HG03066 (cell line): ENCODE results near the gene OR6B1.

ENCODE experiments used
- ATAC-seq: cut with Tn5 transposase; IDR thresholded peaks from one replicate; pipeline ENCODE4 v1.9.1; 2021; ENCODE audit warnings: low read depth; ENCODE audit not compliant: unreplicated experiment

OR6B1 gene

GRCh38 chr7:144000020-144000419 is at the start of gene OR6B1:
Gene OR6B1, plus strand, starts transcription at chr7:144000320. Its CDS starts 3,677 bp downstream, at chr7:144003997.
- no peak for ATAC-seq

- no peak for ATAC-seq
Observed at GRCh38 chr7:143953421-143953820, 46.7 kb upstream of the OR6B1 start.

DNA sequence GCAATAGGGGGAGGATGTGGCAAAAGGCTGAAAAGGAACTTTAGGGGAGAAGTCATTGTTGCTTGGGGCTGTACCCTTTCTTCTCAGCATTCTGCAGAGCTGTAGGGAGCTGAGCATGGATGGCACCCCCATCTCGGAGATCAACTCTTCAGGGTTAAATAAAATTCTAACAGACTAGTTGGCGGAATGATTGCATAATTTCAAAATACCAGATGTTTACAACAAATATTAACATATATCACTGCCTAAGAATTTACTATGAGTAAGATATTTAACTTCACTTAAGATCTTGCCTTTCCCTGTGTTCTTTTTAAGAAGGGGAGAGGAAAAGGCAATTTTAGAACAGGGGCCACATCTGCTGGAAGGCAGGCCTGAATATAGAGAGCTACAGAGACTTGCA is 46.0 kb upstream of the OR6B1 start:
- no peak for ATAC-seq

DNA sequence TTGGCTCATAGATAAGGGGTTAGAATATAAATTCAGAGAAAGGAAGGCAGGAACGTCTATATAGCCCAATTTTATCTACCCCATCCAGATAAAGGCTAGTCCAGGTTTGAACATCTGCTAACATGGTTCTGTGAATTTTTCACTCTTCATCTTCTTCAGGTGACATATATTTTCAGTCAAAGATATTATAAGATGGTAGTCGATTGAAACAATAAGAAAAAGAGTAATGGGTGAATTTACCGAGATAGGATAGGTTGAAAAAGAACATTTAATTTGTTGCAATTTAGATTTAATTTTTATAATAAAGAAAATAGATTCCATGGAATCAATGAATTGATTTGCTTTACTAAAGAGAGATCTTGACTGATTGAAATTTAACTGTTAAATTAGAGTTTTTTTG is 45.6 kb upstream of the OR6B1 start, which contains the start of gene OR2F1:
OR2F1 (plus strand) TSS at position 301 of the 400 bp plus-strand sequence. CDS start 5,127 bp downstream, outside the sequence.
- no peak for ATAC-seq

GRCh38 chr7:143958781-143959180 is 41.3 kb upstream of the OR6B1 start:
- no peak for ATAC-seq

DNA sequence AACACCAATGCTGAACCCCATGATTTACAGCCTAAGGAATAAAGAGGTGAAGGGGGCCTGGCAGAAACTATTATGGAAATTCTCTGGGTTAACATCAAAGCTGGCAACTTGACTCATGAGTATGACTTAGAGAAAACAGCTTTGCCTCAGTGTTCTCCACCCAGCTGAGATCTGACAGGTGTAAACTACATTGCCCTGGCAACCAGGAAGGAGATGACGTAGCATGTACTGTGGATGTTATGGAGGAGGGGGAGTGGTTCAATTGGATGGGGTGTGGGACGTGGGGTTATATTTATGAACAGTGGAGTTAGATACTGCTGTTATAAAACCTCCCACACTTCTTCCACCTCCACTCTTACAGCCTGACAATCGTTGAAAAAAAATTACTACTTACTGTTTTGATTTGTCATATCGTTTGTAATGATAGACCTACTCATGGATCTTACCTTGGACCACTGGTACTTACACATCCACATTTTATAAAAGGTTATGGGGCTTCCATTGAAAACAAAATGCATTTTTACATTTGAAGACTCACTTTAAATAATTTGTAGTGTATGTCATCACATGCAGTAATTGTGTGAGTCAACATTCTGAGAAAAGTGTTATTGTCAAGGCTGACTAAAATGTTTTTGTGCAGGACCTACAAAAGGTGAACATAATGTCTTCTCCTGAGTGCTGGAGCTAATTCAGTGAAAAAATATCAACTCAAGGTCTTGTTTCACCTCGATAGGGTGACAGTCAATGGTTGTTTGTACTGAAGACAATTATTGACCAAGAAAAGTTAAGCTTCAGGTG is 39.1 kb upstream of the OR6B1 start:
- no peak for ATAC-seq

DNA sequence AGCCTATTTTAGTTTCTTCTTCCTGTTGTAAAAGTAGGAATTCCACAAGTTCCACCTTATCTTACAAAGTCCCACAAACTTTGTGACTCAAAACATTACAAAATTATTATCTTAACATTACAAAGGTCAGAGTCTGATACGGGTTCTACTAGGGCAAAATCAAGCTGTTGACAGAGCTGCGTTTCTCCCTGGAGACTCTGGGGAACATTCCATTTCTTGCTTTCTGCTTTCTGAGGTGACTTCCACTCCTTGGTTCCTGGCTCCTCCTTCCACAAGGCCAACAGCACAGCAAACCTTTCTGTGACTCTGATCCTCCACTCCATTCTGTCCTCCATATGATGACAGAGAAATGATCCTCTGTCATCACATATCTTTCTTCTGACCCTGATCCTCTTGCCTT is 34.8 kb upstream of the OR6B1 start:
- ATAC-seq, result no peak

GRCh38 chr7:143967398-143967797 is 32.7 kb upstream of the OR6B1 start:
- no peak for ATAC-seq

- no peak for ATAC-seq
Observed at GRCh38 chr7:143973870-143974416, 26.2 kb upstream of the OR6B1 start.

GRCh38 chr7:143974459-143974858 is 25.7 kb upstream of the OR6B1 start:
- no peak for ATAC-seq

GRCh38 chr7:143975617-143976016 is 24.5 kb upstream of the OR6B1 start:
- ATAC-seq, result no peak

GRCh38 chr7:143978585-143978984 is 21.5 kb upstream of the OR6B1 start:
- ATAC-seq, result no peak

DNA sequence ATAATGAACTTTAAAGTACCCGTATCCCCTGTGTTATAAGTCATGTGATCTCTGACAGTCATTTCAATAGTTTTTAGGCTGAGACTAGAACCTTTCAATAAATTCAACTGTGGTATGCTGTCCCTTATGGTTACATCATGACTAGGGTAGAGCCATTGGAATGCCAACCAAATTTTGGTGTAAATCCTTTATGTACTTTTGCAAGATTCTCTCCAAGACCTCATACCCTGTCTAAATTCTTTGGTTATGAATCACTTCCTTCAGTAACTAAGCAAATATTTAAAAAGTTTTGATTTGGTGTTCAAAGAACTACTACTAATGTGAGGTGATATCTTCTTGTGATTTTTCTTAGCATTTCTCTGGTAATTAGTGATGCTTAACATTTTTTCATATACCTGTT is 20.8 kb upstream of the OR6B1 start:
- no peak for ATAC-seq

- no peak for ATAC-seq
Observed at GRCh38 chr7:143979998-143980397, 20.1 kb upstream of the OR6B1 start.

- no peak for ATAC-seq
Observed at GRCh38 chr7:143980746-143981510, 19.2 kb upstream of the OR6B1 start.

DNA sequence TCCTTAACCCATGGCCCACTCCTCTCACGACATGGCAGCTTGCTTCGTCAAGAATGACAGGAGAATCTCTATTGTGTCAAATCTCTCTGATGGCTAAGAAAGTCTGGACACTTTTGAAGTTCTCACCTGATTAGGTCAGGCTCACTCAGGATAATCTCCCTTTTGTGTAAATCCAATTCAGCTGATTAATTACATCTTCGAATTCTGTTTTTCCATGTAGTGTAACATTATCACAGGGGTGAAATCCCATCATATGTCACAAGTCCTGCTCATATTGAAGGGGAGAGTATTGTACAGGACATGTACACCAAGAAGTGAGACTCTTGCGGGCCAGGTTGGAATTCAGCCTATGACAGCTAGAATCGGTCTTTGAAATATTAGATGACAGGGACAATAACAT is 16.2 kb upstream of the OR6B1 start:
- no peak for ATAC-seq

DNA sequence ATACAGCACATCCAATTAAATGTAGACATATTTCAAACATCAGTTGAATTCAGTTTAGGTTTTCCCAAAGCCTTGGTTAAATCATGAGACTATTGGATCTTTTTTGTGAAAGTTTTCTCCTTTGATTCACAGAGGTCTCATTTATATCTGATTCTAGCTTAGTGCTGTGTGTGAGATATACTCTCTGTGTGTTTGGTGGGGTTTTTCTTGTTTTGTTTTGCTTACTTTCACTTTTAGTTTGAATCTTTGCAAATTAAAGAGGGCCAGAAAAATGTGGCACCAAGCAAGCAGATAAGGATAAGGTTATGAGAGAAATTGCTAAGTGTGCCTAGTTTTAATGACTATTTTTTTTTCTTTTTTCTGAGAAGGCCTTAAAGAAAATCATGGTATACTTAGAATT is 12.6 kb upstream of the OR6B1 start:
- no peak for ATAC-seq

DNA sequence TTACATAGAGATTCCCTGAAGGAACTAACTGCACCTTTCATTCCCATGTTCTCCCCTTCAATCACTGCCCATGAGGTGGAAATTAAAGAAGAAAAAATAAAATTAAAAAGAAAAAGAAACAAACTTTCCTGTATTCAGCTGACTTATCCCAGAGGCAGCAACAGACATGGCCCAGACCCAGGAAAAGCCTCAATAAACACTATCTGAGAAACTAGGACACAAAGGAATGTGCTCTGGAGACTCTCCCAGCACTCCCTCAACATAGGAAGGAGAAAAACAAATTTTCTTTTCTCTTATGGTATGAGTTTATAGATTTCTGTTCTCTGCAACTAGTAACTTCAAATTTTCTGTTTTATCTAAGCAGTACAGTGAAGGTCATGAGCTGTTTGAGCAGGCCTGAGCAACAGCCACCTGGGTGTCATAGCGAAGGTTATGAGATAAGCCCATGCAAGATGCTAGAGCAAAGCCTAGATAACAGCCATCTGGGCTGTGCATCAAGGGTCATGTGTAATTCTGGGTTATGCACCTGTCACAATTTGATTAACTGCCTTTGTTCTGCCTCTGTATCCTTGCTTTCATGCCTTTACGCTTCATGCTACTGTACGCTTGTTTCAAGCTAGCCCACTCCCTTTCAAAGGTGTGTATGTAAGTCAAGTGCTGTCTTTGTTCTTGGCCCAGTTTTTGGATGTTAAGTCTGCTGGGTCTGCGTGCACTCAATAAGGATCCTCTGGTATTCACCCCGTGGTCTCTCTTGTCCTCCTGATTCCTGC is 11.0 kb upstream of the OR6B1 start:
- no peak for ATAC-seq

DNA sequence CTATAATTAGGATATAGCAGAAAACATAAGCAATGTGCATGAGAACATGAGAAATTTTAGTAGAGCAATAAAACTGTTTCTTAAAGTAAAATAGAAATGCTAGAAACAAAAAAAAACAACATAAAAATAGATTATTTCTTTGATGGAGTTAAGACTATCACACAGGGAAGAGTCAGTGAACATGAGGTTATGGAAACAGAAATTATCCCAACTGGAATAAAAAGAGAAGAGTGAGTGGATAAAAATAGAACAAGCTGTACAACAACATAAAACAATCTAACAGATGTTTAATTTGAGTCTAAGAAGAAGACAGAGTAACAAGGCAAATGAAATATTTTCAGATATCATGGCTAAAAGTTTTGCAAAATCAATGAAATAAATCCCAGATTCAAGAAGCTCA is 7.5 kb upstream of the OR6B1 start:
- no peak for ATAC-seq

DNA sequence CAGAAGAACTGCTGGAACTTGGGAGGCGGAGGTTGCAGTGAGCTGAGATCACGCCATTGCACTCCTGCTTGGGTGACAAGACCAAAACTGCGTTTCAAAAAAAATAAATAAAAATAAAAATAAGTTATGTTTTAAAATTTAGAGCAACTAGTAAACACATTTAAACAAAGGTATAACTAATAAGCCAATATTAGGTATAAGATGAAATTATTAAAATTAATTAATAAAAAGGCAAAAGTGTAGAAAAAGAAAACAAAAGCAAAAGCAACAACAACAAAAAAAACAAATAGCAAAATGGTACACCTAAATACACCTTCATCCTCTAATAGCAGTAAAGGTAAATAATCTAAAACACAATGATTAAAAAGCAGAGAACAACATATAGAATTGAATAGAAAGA is 6.2 kb upstream of the OR6B1 start:
- no peak for ATAC-seq

GRCh38 chr7:144001543-144001942 is 1.4 kb downstream of the OR6B1 start:
- no peak for ATAC-seq
